ENCODE results near the gene WNT2.

Gene WNT2

DNA sequence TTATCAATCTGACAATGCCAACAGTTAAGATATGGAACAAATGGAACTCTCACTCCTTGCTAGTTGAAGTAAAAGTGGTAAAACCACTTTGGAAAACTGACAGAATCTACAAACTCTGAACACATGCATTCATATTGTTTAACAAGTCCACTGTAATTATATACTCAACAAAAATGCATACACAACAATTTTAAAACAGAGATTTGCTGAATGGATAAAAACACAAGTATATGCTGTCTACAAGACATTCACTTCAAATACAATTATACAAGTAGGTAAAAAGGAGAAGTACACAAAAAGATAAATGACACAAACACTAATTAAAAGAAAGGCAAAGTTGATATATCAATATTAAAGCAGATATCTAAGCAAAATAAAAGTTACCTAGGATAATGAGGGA is 9.2 kb upstream of the WNT2 start:
- no peak overlapping the region for H3K9ac ChIP-seq (ENCODE audit: low read depth, low read length)

DNA sequence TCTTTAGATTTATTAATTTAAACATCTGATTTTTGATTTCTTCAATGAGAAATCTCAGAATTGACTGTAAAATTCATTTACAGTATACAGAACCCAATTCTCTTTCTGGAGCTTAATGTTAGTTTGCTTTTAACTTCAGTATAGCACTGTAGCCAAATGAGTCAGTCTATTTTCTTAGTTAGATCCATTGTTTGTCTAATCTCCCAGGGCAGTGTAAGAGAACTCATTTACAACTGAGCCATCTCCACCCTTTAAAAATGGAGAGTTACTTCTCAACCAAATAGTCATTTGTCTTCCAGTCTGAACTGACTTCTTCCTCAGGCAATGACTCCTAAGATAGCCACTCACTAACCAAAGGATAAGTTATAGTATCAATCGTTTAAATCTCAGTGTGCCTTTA is 3.0 kb upstream of the WNT2 start:
- Histone ChIP-seq H3K27ac (ENCODE audit: low read depth, low read length) (no peak overlapping the region), H3K27me3 (ENCODE audit: control insufficient read depth, insufficient read depth, low read length) (peaks cover 69% of the 10 kb centered on the region), H3K9ac (ENCODE audit: low read depth, low read length) (no peak overlapping the region), H3K36me3 (ENCODE audit: control insufficient read depth, insufficient read depth, low read length) (no peaks in the 10 kb centered on the region), H3K4me3 (ENCODE audit: low read depth, low read length) (no peak overlapping the region), H3K4me1 (ENCODE audit: control insufficient read depth, insufficient read depth, low read length) (peaks cover 3% of the 10 kb centered on the region), H3K9me3 (ENCODE audit: control insufficient read depth, insufficient read depth, low read length) (no peaks in the 10 kb centered on the region; the same call in 1 of the 2 replicates)

More for the DNA sequence above, 9.2 kb upstream of the WNT2 start:
- Histone ChIP-seq H3K36me3 (ENCODE audit: control insufficient read depth, insufficient read depth, low read length) (no peaks in the 10 kb centered on the region), H3K4me1 (ENCODE audit: control insufficient read depth, insufficient read depth, low read length) (no peaks in the 10 kb centered on the region), H3K27ac (ENCODE audit: low read depth, low read length) (no peak overlapping the region), H3K4me3 (ENCODE audit: low read depth, low read length) (no peak overlapping the region), H3K9me3 (ENCODE audit: control insufficient read depth, insufficient read depth, low read length) (no peaks in the 10 kb centered on the region), H3K27me3 (ENCODE audit: control insufficient read depth, insufficient read depth, low read length) (peaks cover 7% of the 10 kb centered on the region; the same call in 1 of the 2 replicates)

DNA sequence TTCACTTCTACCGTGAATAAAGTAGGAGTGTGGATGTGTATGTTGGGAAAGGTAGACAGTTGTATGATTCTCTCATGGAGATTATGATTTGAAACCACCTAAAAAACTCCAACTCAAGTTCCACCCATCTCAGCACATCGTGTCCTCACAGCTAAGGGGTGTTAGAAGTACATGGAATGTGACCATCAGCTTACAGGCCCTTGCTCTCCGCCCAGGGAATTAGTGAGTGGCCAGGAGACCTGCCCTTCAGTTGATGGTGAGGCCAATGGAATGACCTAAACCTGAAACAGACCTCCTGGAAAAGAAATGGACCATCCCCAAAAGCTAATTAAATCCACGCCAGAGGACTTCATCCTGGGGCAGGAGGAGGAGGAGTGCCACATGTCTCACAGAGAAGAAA is 2.1 kb upstream of the WNT2 start:
- Histone ChIP-seq H3K9me3 (ENCODE audit: control insufficient read depth, insufficient read depth, low read length) (no peaks in the 10 kb centered on the region; the same call in 1 of the 2 replicates), H3K4me1 (ENCODE audit: control insufficient read depth, insufficient read depth, low read length) (peaks cover 3% of the 10 kb centered on the region), H3K27me3 (ENCODE audit: control insufficient read depth, insufficient read depth, low read length) (peaks cover 77% of the 10 kb centered on the region), H3K4me3 (ENCODE audit: low read depth, low read length) (peak overlapping the region; percentile 71), H3K9ac (ENCODE audit: low read depth, low read length) (no peak overlapping the region), H3K27ac (ENCODE audit: low read depth, low read length) (no peak overlapping the region), H3K36me3 (ENCODE audit: control insufficient read depth, insufficient read depth, low read length) (no peaks in the 10 kb centered on the region)

DNA sequence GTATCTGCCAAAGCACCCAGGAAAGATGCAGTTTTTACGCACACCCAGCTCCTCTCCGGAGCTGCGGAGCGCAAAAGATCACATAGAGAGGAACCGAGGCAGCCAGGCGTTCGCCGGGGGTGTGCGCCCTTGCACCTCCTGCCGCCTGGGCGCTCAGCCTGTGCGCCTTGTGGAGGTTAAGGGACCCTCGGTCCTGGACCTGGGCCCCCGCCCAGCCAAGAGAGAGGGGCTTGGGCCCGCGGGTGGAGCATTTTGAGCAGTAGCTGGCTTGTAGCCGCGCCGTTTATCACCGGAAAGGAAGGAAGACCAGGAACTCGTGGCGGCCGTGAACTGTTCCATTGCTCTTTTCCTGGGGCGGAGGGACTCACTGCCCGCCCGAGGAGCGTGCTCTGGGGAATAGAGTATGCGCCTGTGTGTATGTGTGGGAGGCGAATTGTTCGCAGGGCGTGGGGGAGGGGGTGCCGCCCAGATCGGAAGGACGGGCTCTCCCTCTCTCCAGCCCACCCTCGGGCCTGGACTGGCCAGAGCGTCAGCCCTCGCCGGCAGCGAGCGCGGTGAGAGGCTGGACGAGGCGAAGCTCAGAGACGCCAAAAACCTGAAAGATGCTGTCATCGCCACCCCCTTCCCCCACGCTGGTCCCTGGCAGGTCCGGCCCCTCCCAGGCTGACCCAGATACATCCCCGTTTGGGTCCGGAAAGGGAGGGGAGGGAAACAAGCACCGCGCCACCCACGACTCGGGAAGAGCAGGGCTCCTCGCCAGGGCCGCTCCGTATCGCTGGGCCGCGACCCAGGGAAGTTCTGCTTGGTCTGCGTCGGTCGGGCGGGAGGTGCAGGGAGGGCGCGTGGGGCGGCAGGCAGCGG is 1.2 kb upstream of the WNT2 start:
- Histone ChIP-seq H3K36me3 (ENCODE audit: control insufficient read depth, insufficient read depth, low read length) (no peaks in the 10 kb centered on the region), H3K4me1 (ENCODE audit: control insufficient read depth, insufficient read depth, low read length) (peaks cover 3% of the 10 kb centered on the region), H3K9ac (ENCODE audit: low read depth, low read length) (no peak overlapping the region), H3K27ac (ENCODE audit: low read depth, low read length) (no peak overlapping the region), H3K4me3 (ENCODE audit: low read depth, low read length) (peak overlapping the region; percentile 71), H3K9me3 (ENCODE audit: control insufficient read depth, insufficient read depth, low read length) (no peaks in the 10 kb centered on the region; the same call in 1 of the 2 replicates), H3K27me3 (ENCODE audit: control insufficient read depth, insufficient read depth, low read length) (peaks cover 86% of the 10 kb centered on the region)

DNA sequence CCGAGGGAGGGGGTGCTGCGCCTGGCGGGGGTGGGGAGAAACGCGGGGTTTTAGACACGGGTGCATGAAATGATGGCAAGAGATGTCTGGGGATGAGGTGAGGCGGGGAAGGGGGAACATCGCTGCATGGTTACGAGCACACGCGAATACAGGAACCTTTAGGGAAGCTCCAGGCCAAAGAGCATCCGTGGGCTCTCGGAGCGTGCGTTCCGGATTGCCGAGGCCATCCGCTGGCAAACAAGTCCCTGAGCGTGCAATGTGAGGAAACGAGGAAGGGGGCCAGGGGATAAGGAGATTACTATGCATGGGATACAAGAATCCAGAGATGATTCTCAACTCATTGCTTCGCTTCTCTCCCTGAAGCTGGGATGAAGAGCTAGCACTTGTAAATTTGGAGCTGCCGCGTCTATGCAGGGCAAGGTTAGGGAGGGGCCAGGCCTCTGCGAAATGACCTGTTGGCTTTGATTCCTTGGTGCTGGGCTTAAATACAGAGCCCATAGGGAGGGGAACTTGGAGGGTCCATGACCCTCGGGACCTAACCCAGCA is 520 bp upstream of the WNT2 start:
- H3K9ac ChIP-seq (ENCODE audit: low read depth, low read length): no peak overlapping the region
- H3K9me3 ChIP-seq (ENCODE audit: control insufficient read depth, insufficient read depth, low read length): no peaks in the 10 kb centered on the region; the same call in 1 of the 2 replicates
- H3K36me3 ChIP-seq (ENCODE audit: control insufficient read depth, insufficient read depth, low read length): no peaks in the 10 kb centered on the region
- H3K27ac ChIP-seq (ENCODE audit: low read depth, low read length): no peak overlapping the region
- peak overlapping the region; percentile 71 for H3K4me3 ChIP-seq (ENCODE audit: low read depth, low read length)
- H3K4me1 ChIP-seq (ENCODE audit: control insufficient read depth, insufficient read depth, low read length): peaks cover 3% of the 10 kb centered on the region
- peaks cover 93% of the 10 kb centered on the region for H3K27me3 ChIP-seq (ENCODE audit: control insufficient read depth, insufficient read depth, low read length)

DNA sequence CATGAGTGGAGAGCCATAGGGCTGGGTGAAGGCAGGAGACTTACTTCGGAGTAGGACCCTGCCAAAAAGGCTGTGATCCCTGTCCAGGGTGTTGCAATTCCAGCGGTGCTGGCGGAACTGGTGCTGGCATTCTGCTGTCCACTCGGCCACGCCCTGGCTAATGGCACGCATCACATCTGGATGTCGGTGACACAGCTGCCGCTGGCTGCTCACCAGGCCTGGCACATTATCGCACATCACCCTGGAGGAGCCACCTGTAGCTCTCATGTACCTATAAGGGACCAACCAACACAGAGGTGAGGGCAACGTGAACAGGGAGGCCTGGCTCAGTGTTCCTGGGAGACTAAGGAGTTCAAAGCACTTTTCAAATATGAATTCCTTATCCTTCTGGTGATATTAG is 2.3 kb downstream of the WNT2 start:
- H3K9me3 ChIP-seq (ENCODE audit: control insufficient read depth, insufficient read depth, low read length): no peaks in the 10 kb centered on the region; the same call in 1 of the 2 replicates
- peaks cover 3% of the 10 kb centered on the region for H3K4me1 ChIP-seq (ENCODE audit: control insufficient read depth, insufficient read depth, low read length)
- no peak overlapping the region for H3K27ac ChIP-seq (ENCODE audit: low read depth, low read length)
- H3K36me3 ChIP-seq (ENCODE audit: control insufficient read depth, insufficient read depth, low read length): no peaks in the 10 kb centered on the region
- H3K4me3 ChIP-seq (ENCODE audit: low read depth, low read length): no peak overlapping the region
- H3K27me3 ChIP-seq (ENCODE audit: control insufficient read depth, insufficient read depth, low read length): peaks cover 95% of the 10 kb centered on the region
- no peak overlapping the region for H3K9ac ChIP-seq (ENCODE audit: low read depth, low read length)

DNA sequence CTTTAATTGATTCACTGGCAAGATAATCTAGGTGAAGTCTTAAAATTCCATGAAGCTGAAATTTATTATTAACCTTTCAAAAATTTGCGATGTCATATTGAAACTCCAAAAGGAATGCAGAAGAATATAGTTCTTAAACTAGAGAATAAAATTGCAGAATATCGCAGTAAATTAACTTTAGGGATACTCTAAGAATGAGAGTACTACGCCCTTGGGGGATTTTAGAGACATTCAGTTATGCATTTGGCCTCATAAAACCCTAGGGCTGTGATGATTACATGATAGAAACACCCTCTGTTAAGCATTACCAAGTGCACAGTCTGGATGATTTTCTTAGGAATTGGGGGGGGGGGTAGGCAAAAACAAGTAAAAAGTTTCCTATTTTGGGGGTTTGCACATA is 3.7 kb downstream of the WNT2 start:
- Histone ChIP-seq H3K9me3 (ENCODE audit: control insufficient read depth, insufficient read depth, low read length) (no peaks in the 10 kb centered on the region; the same call in 1 of the 2 replicates), H3K4me3 (ENCODE audit: low read depth, low read length) (no peak overlapping the region), H3K27me3 (ENCODE audit: control insufficient read depth, insufficient read depth, low read length) (peaks cover 87% of the 10 kb centered on the region), H3K27ac (ENCODE audit: low read depth, low read length) (no peak overlapping the region), H3K4me1 (ENCODE audit: control insufficient read depth, insufficient read depth, low read length) (peaks cover 3% of the 10 kb centered on the region; the same call in 1 of the 2 replicates), H3K9ac (ENCODE audit: low read depth, low read length) (no peak overlapping the region), H3K36me3 (ENCODE audit: control insufficient read depth, insufficient read depth, low read length) (no peaks in the 10 kb centered on the region)

DNA sequence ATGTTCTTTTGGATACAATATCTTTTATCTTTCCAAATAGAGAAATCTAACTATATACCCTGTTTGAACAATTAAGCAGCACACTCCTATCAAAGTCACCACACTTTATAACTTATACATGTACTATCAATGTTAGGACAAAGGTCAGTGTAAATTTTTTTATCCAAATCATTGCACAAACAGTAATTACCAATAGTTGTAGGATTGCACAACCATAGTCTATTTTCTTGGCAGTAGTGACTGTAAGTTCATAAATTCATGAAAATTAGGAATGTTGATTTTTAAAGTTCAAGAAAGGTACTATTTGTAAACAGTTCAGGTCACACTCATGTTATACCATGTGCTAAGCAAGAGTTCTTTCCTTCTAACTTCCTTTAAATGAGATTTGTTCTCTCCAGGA is 9.3 kb downstream of the WNT2 start:
- no peak overlapping the region for H3K4me3 ChIP-seq (ENCODE audit: low read depth, low read length)
- peaks cover 31% of the 10 kb centered on the region for H3K27me3 ChIP-seq (ENCODE audit: control insufficient read depth, insufficient read depth, low read length)
- H3K27ac ChIP-seq (ENCODE audit: low read depth, low read length): no peak overlapping the region
- H3K4me1 ChIP-seq (ENCODE audit: control insufficient read depth, insufficient read depth, low read length): peaks cover 8% of the 10 kb centered on the region
- H3K36me3 ChIP-seq (ENCODE audit: control insufficient read depth, insufficient read depth, low read length): no peaks in the 10 kb centered on the region
- H3K9me3 ChIP-seq (ENCODE audit: control insufficient read depth, insufficient read depth, low read length): no peaks in the 10 kb centered on the region
- no peak overlapping the region for H3K9ac ChIP-seq (ENCODE audit: low read depth, low read length)

DNA sequence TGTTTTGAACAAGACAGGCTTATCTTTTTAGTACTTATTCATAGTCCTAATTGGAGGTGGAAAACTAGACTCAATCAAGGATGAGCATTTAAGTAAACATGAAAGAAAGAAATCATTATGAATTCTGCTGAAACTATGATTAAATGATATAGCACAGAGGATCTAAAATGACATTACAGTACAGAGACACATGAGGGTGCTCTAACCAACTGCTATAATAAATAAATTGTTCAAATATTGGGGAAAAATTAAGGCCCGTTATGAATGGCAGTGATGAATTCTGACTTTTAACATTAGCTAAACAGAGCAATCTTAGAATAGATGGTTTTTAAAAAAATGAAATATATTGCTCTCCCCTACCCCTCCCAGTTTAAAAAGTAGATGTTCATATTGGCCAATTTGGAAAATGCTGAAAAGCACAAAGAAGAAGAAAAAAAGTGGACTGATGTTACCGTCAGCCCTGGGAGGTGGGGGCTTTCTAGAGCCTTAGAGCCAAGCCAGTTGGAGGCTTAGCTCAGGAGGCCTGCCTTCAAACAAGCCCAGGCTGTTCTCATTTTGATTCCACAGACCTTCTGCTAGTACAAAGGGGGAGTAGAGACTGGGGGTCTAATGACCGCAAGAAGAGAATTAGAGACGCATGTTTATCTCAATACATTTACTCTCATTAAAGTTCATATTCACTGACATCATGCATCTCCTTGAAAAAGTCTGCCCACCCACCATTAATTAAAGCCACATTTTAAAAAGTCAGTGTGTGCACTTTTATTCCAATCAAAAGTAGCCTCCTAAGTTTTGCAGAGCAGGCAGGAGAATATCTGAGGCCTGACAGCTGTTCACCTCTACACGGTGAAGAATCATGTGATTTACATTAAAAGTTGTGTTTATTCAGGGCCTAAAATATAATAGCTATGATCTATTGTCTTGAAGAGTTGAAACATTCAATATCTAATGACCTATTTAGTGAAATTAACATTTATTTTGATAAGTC is 10.0 kb downstream of the WNT2 start:
- no peak overlapping the region for H3K27ac ChIP-seq (ENCODE audit: low read depth, low read length)
- H3K4me1 ChIP-seq (ENCODE audit: control insufficient read depth, insufficient read depth, low read length): peaks cover 8% of the 10 kb centered on the region
- no peaks in the 10 kb centered on the region for H3K9me3 ChIP-seq (ENCODE audit: control insufficient read depth, insufficient read depth, low read length)
- no peak overlapping the region for H3K4me3 ChIP-seq (ENCODE audit: low read depth, low read length)
- no peaks in the 10 kb centered on the region for H3K36me3 ChIP-seq (ENCODE audit: control insufficient read depth, insufficient read depth, low read length)
- peaks cover 25% of the 10 kb centered on the region for H3K27me3 ChIP-seq (ENCODE audit: control insufficient read depth, insufficient read depth, low read length)
- H3K9ac ChIP-seq (ENCODE audit: low read depth, low read length): no peak overlapping the region

DNA sequence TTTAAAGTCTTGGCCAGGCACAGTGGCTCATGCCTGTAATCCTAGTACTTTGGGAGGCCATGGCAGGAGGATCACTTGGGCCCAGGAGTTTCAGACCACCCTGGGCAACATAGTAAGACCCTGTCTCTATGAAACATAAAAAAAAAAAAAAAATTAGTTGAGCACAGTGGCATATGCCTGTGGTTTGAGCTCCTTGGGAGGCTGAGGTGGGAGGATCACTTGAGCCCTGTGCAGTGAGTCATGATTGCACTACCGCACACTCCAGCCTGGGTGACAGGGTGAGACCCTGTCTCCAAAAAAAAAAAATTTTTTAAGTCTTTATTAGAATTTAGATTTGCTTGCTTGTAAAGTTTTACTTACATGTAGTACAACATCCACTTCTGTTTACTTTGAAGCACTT is 14.0 kb downstream of the WNT2 start:
- Histone ChIP-seq H3K4me1 (ENCODE audit: control insufficient read depth, insufficient read depth, low read length) (peaks cover 16% of the 10 kb centered on the region), H3K9me3 (ENCODE audit: control insufficient read depth, insufficient read depth, low read length) (no peaks in the 10 kb centered on the region), H3K27me3 (ENCODE audit: control insufficient read depth, insufficient read depth, low read length) (no peaks in the 10 kb centered on the region), H3K9ac (ENCODE audit: low read depth, low read length) (no peak overlapping the region), H3K27ac (ENCODE audit: low read depth, low read length) (no peak overlapping the region), H3K36me3 (ENCODE audit: control insufficient read depth, insufficient read depth, low read length) (no peaks in the 10 kb centered on the region), H3K4me3 (ENCODE audit: low read depth, low read length) (no peak overlapping the region)
